Astrocyte of the spinal cord (primary cell): ENCODE data around the gene FLT1.
A peak's percentile ranks its signal among the peaks of the same experiment; 100 is the strongest.

Source experiments
- DNase-seq: peaks from one replicate; pipeline ENCODE4 v3.0.0; 2011; ENCODE audit warnings: low read depth, low spot score
- H3K4me3 ChIP-seq: 2 replicates; pipeline ENCODE4 v1.5.1; 2011; ENCODE audit warnings: low read depth, mild to moderate bottlenecking, low read length, moderate library complexity
- in situ Hi-C: cut with HindIII; loops from 2 replicates; pipeline ENCODE4 v1.10.0; 2017; ENCODE audit warnings: low sequenced_read_pairs
- TF ChIP-seq, protein P1 (sequence below): IDR thresholded peaks from 2 replicates; pipeline ENCODE4 v1.5.1; 2012; ENCODE audit warnings: low read depth, mild to moderate bottlenecking, low read length, inconsistent platforms

Gene FLT1

DNA sequence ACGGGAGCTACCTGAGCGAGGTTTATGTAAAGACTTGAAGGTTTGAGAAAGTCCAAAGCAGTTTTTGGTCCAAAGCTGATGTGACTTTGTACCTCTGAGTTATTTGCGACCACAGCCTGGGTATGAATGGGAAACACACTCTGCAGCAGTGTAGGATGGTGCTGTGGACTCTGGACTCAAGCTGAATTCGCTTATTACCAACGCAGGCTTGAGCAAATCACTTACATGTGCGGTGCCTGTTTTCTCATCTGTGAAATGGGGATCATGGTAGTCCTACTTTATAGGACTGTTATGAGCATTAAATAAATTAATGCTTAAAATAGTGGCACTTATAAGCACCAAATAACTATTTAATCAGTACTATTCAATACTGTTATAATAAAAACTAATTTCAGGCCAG lies 180.0 kb downstream of the FLT1 start:
- TF ChIP-seq, protein P1, sequence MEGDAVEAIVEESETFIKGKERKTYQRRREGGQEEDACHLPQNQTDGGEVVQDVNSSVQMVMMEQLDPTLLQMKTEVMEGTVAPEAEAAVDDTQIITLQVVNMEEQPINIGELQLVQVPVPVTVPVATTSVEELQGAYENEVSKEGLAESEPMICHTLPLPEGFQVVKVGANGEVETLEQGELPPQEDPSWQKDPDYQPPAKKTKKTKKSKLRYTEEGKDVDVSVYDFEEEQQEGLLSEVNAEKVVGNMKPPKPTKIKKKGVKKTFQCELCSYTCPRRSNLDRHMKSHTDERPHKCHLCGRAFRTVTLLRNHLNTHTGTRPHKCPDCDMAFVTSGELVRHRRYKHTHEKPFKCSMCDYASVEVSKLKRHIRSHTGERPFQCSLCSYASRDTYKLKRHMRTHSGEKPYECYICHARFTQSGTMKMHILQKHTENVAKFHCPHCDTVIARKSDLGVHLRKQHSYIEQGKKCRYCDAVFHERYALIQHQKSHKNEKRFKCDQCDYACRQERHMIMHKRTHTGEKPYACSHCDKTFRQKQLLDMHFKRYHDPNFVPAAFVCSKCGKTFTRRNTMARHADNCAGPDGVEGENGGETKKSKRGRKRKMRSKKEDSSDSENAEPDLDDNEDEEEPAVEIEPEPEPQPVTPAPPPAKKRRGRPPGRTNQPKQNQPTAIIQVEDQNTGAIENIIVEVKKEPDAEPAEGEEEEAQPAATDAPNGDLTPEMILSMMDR: no peak
- DNase-seq: no peak
- in situ Hi-C loops: no loop called here
- no peak overlapping the region for H3K4me3 ChIP-seq

DNA sequence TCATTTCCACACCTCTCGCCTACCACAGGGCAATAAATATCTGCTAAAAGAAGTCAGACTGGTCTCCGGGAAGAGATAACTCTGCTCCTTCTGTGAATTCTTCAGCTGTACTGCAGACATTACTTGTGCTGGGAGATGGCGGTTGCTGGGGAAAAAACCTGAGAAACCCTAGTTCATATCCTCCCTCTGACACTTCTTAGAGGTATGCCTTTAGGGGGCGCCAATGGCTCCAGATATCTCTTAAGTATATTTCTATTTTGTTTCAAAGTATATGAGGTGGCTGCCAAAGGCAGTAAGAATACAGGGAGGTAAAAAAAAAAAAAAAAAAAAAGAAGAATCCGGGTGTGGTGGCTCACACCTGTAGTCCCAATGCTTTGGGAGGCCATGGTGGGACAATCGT lies 181.3 kb downstream of the FLT1 start:
- no peak for DNase-seq
- no peak overlapping the region for H3K4me3 ChIP-seq
- TF ChIP-seq, protein P1: peak; percentile 37
- in situ Hi-C loops: no loop called here

DNA sequence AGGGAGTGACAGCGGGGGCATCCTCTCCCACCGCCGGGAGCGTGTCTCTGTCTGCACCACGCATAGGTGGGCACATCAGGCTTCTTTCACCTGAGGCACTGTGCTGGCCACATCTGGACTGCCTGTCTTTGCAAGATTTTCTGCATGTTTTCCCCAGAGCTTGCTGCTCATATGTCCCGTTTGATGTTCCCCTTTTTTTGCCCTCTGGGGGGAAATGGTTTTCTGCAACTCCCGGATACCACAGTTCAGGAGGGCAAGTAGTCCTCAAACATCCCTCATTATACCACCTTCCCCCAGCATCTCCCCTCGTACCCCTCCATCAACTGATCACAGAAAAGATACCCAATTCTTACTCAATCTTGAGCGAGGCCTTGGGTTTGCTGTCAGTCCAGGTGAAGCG lies 188.6 kb downstream of the FLT1 start:
- in situ Hi-C loops: no loop called here
- no peak for DNase-seq
- no peak overlapping the region for H3K4me3 ChIP-seq
- TF ChIP-seq, protein P1: no peak

DNA sequence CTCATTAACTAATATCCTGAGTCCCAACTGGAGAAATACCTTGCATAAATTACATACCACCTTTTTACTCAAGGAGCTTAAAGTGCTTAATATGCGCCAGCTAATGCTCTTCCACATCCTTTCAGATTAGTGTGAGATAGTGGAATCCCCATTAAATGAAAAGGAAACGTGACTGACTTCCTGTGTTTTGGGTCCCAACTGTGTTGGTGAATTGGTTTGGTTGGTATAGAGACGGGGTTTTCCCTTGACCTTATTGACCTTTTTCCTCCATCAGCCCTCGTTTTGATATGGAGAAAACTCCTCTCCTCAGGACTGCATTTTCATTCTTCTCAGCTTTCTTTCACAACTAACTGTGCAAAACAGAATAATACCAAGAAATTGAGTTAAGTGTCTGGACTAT lies 193.1 kb downstream of the FLT1 start:
- no peak for DNase-seq
- in situ Hi-C loops: no loop called here
- no peak overlapping the region for H3K4me3 ChIP-seq
- TF ChIP-seq, protein P1: no peak

DNA sequence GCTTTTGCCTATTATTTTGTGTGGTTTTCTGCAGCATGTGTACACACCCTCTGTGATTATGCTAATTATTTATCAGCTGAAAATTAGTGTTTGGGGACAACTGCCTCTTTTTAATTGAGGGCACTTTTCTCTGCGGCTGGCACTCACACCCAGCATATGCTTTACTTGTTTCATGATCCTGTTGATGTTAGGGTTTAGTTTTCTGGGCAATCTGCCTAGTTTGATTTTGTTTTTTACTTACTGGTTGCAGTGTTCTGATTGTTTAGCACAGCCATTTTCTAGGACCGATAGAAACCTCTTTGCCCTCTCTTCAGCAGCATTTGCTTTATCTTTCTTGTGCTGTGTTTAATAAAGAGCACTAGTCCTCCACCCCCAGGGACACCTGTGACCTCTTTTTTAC lies 195.0 kb downstream of the FLT1 start:
- H3K4me3 ChIP-seq: no peak overlapping the region
- TF ChIP-seq, protein P1: no peak
- in situ Hi-C loops: no loop called here
- DNase-seq: no peak

DNA sequence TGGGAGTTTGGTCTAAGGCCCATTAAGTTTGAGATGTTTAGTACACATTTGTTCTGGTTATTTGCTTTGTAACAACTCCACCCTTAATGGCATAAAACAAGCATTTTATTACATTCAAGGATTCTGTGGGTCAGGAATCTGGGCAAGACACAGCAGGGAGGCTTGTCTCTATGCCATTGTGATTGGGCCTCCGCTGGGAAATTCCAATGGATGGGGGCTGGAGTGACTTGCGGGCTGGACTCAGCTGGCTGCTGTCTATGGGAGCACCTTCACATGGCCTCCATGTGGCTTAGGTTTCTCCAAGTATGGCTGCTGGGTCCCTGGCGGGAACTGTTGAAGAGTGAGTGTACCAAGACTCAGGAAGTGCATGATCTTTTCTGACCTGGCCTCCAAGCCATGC lies 197.6 kb downstream of the FLT1 start:
- DNase-seq: peak; percentile 52

DNA sequence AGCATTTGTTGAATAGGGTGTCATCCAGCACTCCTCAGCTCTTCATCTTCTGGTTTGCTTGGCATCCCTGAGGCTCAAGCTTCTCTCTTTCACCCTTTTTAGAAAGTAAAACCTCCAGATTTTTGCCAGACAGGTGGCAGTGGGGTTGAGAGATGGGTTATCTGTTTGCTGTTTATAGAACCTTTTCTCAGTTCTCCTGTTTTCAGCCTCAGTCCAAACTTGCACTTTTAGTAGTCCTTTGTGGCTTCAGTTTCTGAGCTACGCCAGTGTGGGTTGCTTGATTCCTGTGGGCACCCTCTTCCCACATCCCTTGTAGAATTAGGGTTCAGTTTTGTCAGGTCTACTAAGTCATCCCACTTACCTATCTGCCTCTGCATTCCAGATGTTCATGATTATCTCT lies 208.7 kb downstream of the FLT1 start:
- TF ChIP-seq, protein P1: no peak

More for the DNA sequence above, 197.6 kb downstream of the FLT1 start:
- TF ChIP-seq, protein P1: no peak
- in situ Hi-C loops: no loop called here
- H3K4me3 ChIP-seq: no peak overlapping the region

More for the DNA sequence above, 208.7 kb downstream of the FLT1 start:
- no peak for DNase-seq
- in situ Hi-C loops: no loop called here
- no peak overlapping the region for H3K4me3 ChIP-seq
